IMR-90 (cell line): ENCODE measurements around the gene BICD1. TPM values are rescaled to one million over a fixed set of nuclear protein-coding genes. Genes with fewer than 3 reads are reported as not detected.

Experiments used
- ATAC-seq: fragments of 200-7000 bp; cut with Tn5 transposase; 2 replicates; pipeline ENCODE4 v1.9.1; 2020; ENCODE audit warnings: low read depth, mild to moderate bottlenecking, moderate library complexity
- BruUV-seq: library from RNA; stranded (reverse); fragments of 400-500 nt; replicated peaks from 2 replicates; lab custom pipeline; 2021; lab: Mats Ljungman, UMichigan
- CTCF ChIA-PET: fragments of 300-600 bp; formaldehyde crosslinking; extraction: SDS; loops from one replicate; lab custom pipeline; 2021; ENCODE audit warnings: antibody characterized with exemption; lab: Yijun Ruan, JAX
- POLR2A ChIA-PET: fragments of 300-600 bp; sonication (Branson Sonifier 250); formaldehyde crosslinking; loops from one replicate; lab custom pipeline; 2022; ENCODE audit warnings: antibody characterized with exemption; ENCODE audit not compliant: unreplicated experiment; lab: Charles Lee
- DNase-seq: peaks from one replicate; pipeline ENCODE4 v3.0.0; 2013
- H2AFZ ChIP-seq: replicated peaks from 2 replicates; pipeline ENCODE3; 2013; ENCODE audit warnings: low read length, mild to moderate bottlenecking; ENCODE audit not compliant: poor library complexity
- H2AK5ac ChIP-seq: 2 replicates; pipeline ENCODE4 v1.6.1; 2013; ENCODE audit warnings: low read depth, low read length, inconsistent platforms
- H2AK9ac ChIP-seq: replicated peaks from 2 replicates; pipeline ENCODE3; 2013; ENCODE audit warnings: mild to moderate bottlenecking, low read depth, low read length, moderate library complexity; ENCODE audit not compliant: poor library complexity
- H2BK120ac ChIP-seq: 2 replicates; pipeline ENCODE4 v1.6.1; 2013; ENCODE audit warnings: low read depth, low read length, inconsistent platforms
- H2BK15ac ChIP-seq: 3 replicates; pipeline ENCODE4 v1.6.1; 2013; ENCODE audit warnings: low read depth, low read length, inconsistent platforms
- H2BK20ac ChIP-seq: 2 replicates; pipeline ENCODE4 v1.6.1; 2013; ENCODE audit warnings: low read depth, mild to moderate bottlenecking, inconsistent platforms, low read length, moderate library complexity
- H2BK5ac ChIP-seq: 2 replicates; pipeline ENCODE4 v1.6.1; 2013; ENCODE audit warnings: mild to moderate bottlenecking, low read depth, low read length, inconsistent platforms; ENCODE audit not compliant: poor library complexity, severe bottlenecking
- H3K14ac ChIP-seq: replicated peaks from 2 replicates; pipeline ENCODE4 v1.6.1; 2013; ENCODE audit warnings: low read depth, low read length, inconsistent platforms
- H3K18ac ChIP-seq: 2 replicates; pipeline ENCODE4 v1.6.1; 2013; ENCODE audit warnings: low read depth, low read length, control low read depth
- H3K23ac ChIP-seq: 2 replicates; pipeline ENCODE4 v1.6.1; 2013; ENCODE audit warnings: low read depth, low read length, inconsistent platforms
- H3K27ac ChIP-seq: 2 replicates; pipeline ENCODE4 v1.5.1; 2013; ENCODE audit warnings: mild to moderate bottlenecking, control low read depth, low read length; ENCODE audit not compliant: insufficient read depth
- H3K27me3 ChIP-seq: 2 replicates; pipeline ENCODE4 v1.6.1; 2013; ENCODE audit warnings: low read length; ENCODE audit not compliant: control insufficient read depth, insufficient read depth
- H3K36me3 ChIP-seq: 2 replicates; pipeline ENCODE4 v1.6.1; 2013; ENCODE audit warnings: low read length, mixed read lengths; ENCODE audit not compliant: control insufficient read depth, insufficient read depth
- H3K4ac ChIP-seq: 2 replicates; pipeline ENCODE4 v1.6.1; 2013; ENCODE audit warnings: low read depth, low read length, inconsistent platforms
- H3K4me1 ChIP-seq: 2 replicates; pipeline ENCODE4 v1.6.1; 2013; ENCODE audit warnings: low read length, mixed read lengths; ENCODE audit not compliant: control insufficient read depth, insufficient read depth
- H3K4me2 ChIP-seq: 2 replicates; pipeline ENCODE4 v1.6.1; 2013; ENCODE audit warnings: low read depth, mild to moderate bottlenecking, control low read depth, low read length, moderate library complexity
- H3K4me3 ChIP-seq: 2 replicates; pipeline ENCODE4 v1.5.1; 2013; ENCODE audit warnings: low read depth, mild to moderate bottlenecking, control low read depth, low read length, moderate library complexity; ENCODE audit not compliant: insufficient read depth
- H3K56ac ChIP-seq: 2 replicates; pipeline ENCODE4 v1.6.1; 2013; ENCODE audit warnings: low read length, inconsistent platforms; ENCODE audit not compliant: insufficient read depth; ENCODE audit errors: extremely low read depth
- H3K79me1 ChIP-seq, 2 experiments: 2 replicates each; pipeline ENCODE4 v1.6.1; 2013; ENCODE audit warnings: low read length in 2 of 2, inconsistent platforms in 1 of 2, low read depth in 1 of 2
- H3K9ac ChIP-seq: 2 replicates; pipeline ENCODE4 v1.6.1; 2013; ENCODE audit warnings: low read depth, low read length, control low read depth
- H3K9me1 ChIP-seq: 2 replicates; pipeline ENCODE4 v1.6.1; 2013; ENCODE audit warnings: low read length, inconsistent platforms; ENCODE audit not compliant: insufficient read depth
- H3K9me3 ChIP-seq: 2 replicates; pipeline ENCODE4 v1.6.1; 2013; ENCODE audit warnings: low read length; ENCODE audit not compliant: control insufficient read depth, insufficient read depth
- H4K20me1 ChIP-seq: 2 replicates; pipeline ENCODE4 v1.6.1; 2013; ENCODE audit warnings: low read length, inconsistent platforms; ENCODE audit not compliant: insufficient read depth
- H4K5ac ChIP-seq: 2 replicates; pipeline ENCODE4 v1.6.1; 2013; ENCODE audit warnings: mild to moderate bottlenecking, low read depth, low read length, control low read depth
- H4K8ac ChIP-seq, 2 experiments: 2 replicates each; pipeline ENCODE4 v1.6.1; 2013; ENCODE audit warnings: low read depth in 2 of 2, low read length in 2 of 2, control low read depth in 1 of 2, inconsistent platforms in 1 of 2
- H4K91ac ChIP-seq: 2 replicates; pipeline ENCODE4 v1.6.1; 2013; ENCODE audit warnings: low read depth, low read length, inconsistent platforms; ENCODE audit not compliant: insufficient read depth
- BHLHE40 ChIP-seq: fragments of 150-350 bp; IDR thresholded peaks from 2 replicates; pipeline ENCODE4 v1.6.1; 2016; ENCODE audit warnings: mild to moderate bottlenecking, low read depth, low read length
- CEBPB ChIP-seq: IDR thresholded peaks from 2 replicates; pipeline ENCODE4 v1.6.1; 2012; ENCODE audit warnings: low read depth, low read length, improper control_type of control experiment
- CHD1 ChIP-seq: IDR thresholded peaks from 2 replicates; pipeline ENCODE4 v1.6.1; 2012; ENCODE audit warnings: low read depth, low read length, improper control_type of control experiment
- FOS ChIP-seq: fragments of 150-350 bp; IDR thresholded peaks from 2 replicates; pipeline ENCODE4 v1.6.1; 2016; ENCODE audit warnings: low read depth, low read length
- MAFK ChIP-seq: IDR thresholded peaks from 2 replicates; pipeline ENCODE4 v1.6.1; 2012; ENCODE audit warnings: low read depth, low read length, improper control_type of control experiment
- MAZ ChIP-seq: IDR thresholded peaks from 2 replicates; pipeline ENCODE4 v1.6.1; 2012; ENCODE audit warnings: low read depth, mild to moderate bottlenecking, low read length, improper control_type of control experiment, moderate library complexity, borderline replicate concordance
- MXI1 ChIP-seq: IDR thresholded peaks from 2 replicates; pipeline ENCODE4 v1.6.1; 2012; ENCODE audit warnings: low read depth, mild to moderate bottlenecking, low read length, moderate library complexity, borderline replicate concordance
- NFE2L2 ChIP-seq: fragments of 150-350 bp; IDR thresholded peaks from 2 replicates; pipeline ENCODE4 v1.6.1; 2016; ENCODE audit warnings: low read depth, mild to moderate bottlenecking, low read length
- POLR2A ChIP-seq: IDR thresholded peaks from 2 replicates; pipeline ENCODE4 v1.6.1; 2012; ENCODE audit warnings: mild to moderate bottlenecking, low read depth, low read length
- RAD21 ChIP-seq: IDR thresholded peaks from 2 replicates; pipeline ENCODE4 v1.6.1; 2012; ENCODE audit warnings: low read length, improper control_type of control experiment
- RCOR1 ChIP-seq: IDR thresholded peaks from 2 replicates; pipeline ENCODE4 v1.6.1; 2012; ENCODE audit warnings: mild to moderate bottlenecking, low read length, improper control_type of control experiment; ENCODE audit not compliant: insufficient replicate concordance
- RFX5 ChIP-seq: IDR thresholded peaks from 2 replicates; pipeline ENCODE4 v1.8.0; 2012; ENCODE audit warnings: low read depth, mild to moderate bottlenecking, low read length, moderate library complexity
- SMC3 ChIP-seq: fragments of 150-350 bp; IDR thresholded peaks from 2 replicates; pipeline ENCODE4 v1.6.1; 2016; ENCODE audit warnings: low read depth, mild to moderate bottlenecking, antibody characterized with exemption, low read length, moderate library complexity
- USF2 ChIP-seq: fragments of 150-350 bp; IDR thresholded peaks from 2 replicates; pipeline ENCODE4 v1.6.1; 2017; ENCODE audit warnings: mild to moderate bottlenecking, antibody characterized with exemption, low read length, low read depth
- WGBS, 2 experiments: methylation state at CpG; one replicate each; pipeline versions ENCODE4 v1.1.5 to v1.1.7; 2013; ENCODE audit warnings: missing lambda C conversion rate in 2 of 2; ENCODE audit not compliant: insufficient read length in 1 of 2; ENCODE audit errors: extremely low coverage in 2 of 2; 5-methylcytosine and 5-hydroxymethylcytosine counted together
- dilution Hi-C: fragments of 300-500 bp; cut with HindIII; formaldehyde crosslinking; loops from one replicate; pipeline ENCODE4 v1.14.3; 2018; ENCODE audit warnings: low sequenced_read_pairs; ENCODE audit not compliant: unreplicated experiment
- in situ Hi-C: fragments of 300-500 bp; cut with MboI; formaldehyde crosslinking; loops from 3 replicates; pipeline ENCODE4 v1.14.3; 2019; ENCODE audit warnings: low sequenced_read_pairs, inconsistent platforms, mixed read lengths
- intact Hi-C: fragments of 100-400 bp; cut with micrococcal nuclease; formaldehyde crosslinking; loops from 2 replicates; pipeline ENCODE4 v1.10.0; 2022
- polyA plus RNA-seq, 3 experiments: library from polyadenylated mRNA; depleted of rRNA; stranded (reverse); fragments of >200 nt; gene quantifications; 2 replicates each; pipeline ENCODE4 v1.2.3, GENCODE V29; 2012; ENCODE audit warnings: low replicate concordance in 1 of 3
- total RNA-seq: library from RNA; depleted of rRNA; stranded (reverse); fragments of >200 nt; gene quantifications from 2 replicates; pipeline ENCODE4 v1.2.3, GENCODE V29; 2012
- TF ChIP-seq, protein P1 (sequence below): conservative IDR thresholded peaks from 2 replicates; pipeline ENCODE4 v1.5.1; 2012; ENCODE audit warnings: mild to moderate bottlenecking, low read depth, low read length, improper control_type of control experiment
- TF ChIP-seq, protein P2 (sequence below): fragments of 150-350 bp; IDR thresholded peaks from 2 replicates; pipeline ENCODE4 v1.6.1; 2016; ENCODE audit warnings: low read depth, mild to moderate bottlenecking, low read length, moderate library complexity, borderline replicate concordance

BICD1 gene
- total and polyA plus RNA-seq, 2 of the 4 experiments (the other 2 are of a cell fraction): 17.2 to 21.8 TPM

GRCh38 chr12:32336261-32336660, 229.6 kb downstream of the BICD1 start:
- Histone ChIP-seq H2AFZ (no peak overlapping the region), H2BK20ac (no peak overlapping the region), H4K91ac (no peak overlapping the region), H2BK5ac (no peak overlapping the region), H3K9me3 (no peaks in the 10 kb centered on the region), H3K14ac (no peak overlapping the region), H3K27ac (no peak overlapping the region), H2AK5ac (no peak overlapping the region), H3K18ac (no peak overlapping the region), H3K4me3 (no peak overlapping the region), H3K56ac (no peak overlapping the region), H3K4ac (no peak overlapping the region), H2BK120ac (no peak overlapping the region), H3K4me2 (no peak overlapping the region), H4K5ac (no peak overlapping the region), H2AK9ac (no peak overlapping the region), H3K9me1 (peaks cover 10% of the 10 kb centered on the region; the same call in 1 of the 2 replicates), H2BK15ac (no peak overlapping the region), H3K36me3 (peaks cover 13% of the 10 kb centered on the region), H3K9ac (no peak overlapping the region), H3K79me1 (peaks cover 2 to 9% of the 10 kb centered on the region in 2 experiments; a peak in 3 of 4 replicates), H3K27me3 (no peaks in the 10 kb centered on the region), H3K4me1 (no peaks in the 10 kb centered on the region; the same call in 1 of the 2 replicates), H4K8ac (no peak overlapping the region), H4K20me1 (no peaks in the 10 kb centered on the region), H3K23ac (no peak overlapping the region)
- dilution Hi-C loops (no loop called here), intact Hi-C loops (no loop called here), in situ Hi-C loops (no loop called here)
- TF ChIP-seq CEBPB (no peak), RCOR1 (no peak), SMC3 (no peak), MXI1 (no peak), USF2 (no peak), NFE2L2 (no peak), POLR2A (no peak), BHLHE40 (no peak), CHD1 (no peak), RFX5 (no peak), RAD21 (no peak), MAFK (no peak), FOS (no peak), MAZ (no peak)
- TF ChIP-seq, protein P1, sequence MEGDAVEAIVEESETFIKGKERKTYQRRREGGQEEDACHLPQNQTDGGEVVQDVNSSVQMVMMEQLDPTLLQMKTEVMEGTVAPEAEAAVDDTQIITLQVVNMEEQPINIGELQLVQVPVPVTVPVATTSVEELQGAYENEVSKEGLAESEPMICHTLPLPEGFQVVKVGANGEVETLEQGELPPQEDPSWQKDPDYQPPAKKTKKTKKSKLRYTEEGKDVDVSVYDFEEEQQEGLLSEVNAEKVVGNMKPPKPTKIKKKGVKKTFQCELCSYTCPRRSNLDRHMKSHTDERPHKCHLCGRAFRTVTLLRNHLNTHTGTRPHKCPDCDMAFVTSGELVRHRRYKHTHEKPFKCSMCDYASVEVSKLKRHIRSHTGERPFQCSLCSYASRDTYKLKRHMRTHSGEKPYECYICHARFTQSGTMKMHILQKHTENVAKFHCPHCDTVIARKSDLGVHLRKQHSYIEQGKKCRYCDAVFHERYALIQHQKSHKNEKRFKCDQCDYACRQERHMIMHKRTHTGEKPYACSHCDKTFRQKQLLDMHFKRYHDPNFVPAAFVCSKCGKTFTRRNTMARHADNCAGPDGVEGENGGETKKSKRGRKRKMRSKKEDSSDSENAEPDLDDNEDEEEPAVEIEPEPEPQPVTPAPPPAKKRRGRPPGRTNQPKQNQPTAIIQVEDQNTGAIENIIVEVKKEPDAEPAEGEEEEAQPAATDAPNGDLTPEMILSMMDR: no peak
- TF ChIP-seq, protein P2, sequence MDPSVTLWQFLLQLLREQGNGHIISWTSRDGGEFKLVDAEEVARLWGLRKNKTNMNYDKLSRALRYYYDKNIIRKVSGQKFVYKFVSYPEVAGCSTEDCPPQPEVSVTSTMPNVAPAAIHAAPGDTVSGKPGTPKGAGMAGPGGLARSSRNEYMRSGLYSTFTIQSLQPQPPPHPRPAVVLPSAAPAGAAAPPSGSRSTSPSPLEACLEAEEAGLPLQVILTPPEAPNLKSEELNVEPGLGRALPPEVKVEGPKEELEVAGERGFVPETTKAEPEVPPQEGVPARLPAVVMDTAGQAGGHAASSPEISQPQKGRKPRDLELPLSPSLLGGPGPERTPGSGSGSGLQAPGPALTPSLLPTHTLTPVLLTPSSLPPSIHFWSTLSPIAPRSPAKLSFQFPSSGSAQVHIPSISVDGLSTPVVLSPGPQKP: no peak
- ChIA-PET POLR2A (no interaction called here), CTCF (no interaction called here)
- no TSS peak for BruUV-seq
- no peak for DNase-seq
- WGBS, 2 experiments: no CpG with 5 or more reads among the region's 4 CpGs
- ATAC-seq: no peak
